Subcutaneous adipose tissue (tissue), 4 donors: ENCODE data around the gene GCLC. TPM values are rescaled to one million over a fixed set of nuclear protein-coding genes. Genes with fewer than 3 reads are reported as not detected.

Experiments used
- CTCF ChIP-seq: fragments of 450-650 bp; IDR thresholded peaks from one replicate; pipeline ENCODE4 v1.5.1; 2016; ENCODE audit warnings: low read depth, mild to moderate bottlenecking, control low read depth, antibody characterized with exemption, moderate library complexity
- total RNA-seq, 4 donors: library from RNA; depleted of rRNA; stranded (reverse); fragments of >200 nt; gene quantifications; one replicate each; pipeline ENCODE4 v1.1.0, GENCODE V29; 2016

Gene GCLC
- total RNA-seq, 4 donors from 2014 or later, result 46.9 to 114 (median 56.8) TPM

GRCh38 chr6:53573299-53573698 lies 28.4 kb upstream of the GCLC start:
- no peak for TF ChIP-seq CTCF

GRCh38 chr6:53568776-53569616 lies 24.1 kb upstream of the GCLC start:
- TF ChIP-seq CTCF, result no peak

- no peak for TF ChIP-seq CTCF
Measured at GRCh38 chr6:53567701-53568100, 22.8 kb upstream of the GCLC start.

- no peak for TF ChIP-seq CTCF
Measured at GRCh38 chr6:53566755-53567154, 21.9 kb upstream of the GCLC start.

GRCh38 chr6:53565886-53566285 lies 21.0 kb upstream of the GCLC start:
- TF ChIP-seq CTCF, result no peak

GRCh38 chr6:53564401-53565065 lies 19.6 kb upstream of the GCLC start:
- no peak for TF ChIP-seq CTCF

GRCh38 chr6:53556986-53557715 lies 12.2 kb upstream of the GCLC start:
- no peak for TF ChIP-seq CTCF
